ENCODE measurements around the gene FRMD3. TPM values are rescaled to one million over a fixed set of nuclear protein-coding genes. Genes with fewer than 3 reads are reported as not detected.

The FRMD3 gene
- total RNA-seq, 1 donor from 2014 or later, result 0.34 TPM

DNA sequence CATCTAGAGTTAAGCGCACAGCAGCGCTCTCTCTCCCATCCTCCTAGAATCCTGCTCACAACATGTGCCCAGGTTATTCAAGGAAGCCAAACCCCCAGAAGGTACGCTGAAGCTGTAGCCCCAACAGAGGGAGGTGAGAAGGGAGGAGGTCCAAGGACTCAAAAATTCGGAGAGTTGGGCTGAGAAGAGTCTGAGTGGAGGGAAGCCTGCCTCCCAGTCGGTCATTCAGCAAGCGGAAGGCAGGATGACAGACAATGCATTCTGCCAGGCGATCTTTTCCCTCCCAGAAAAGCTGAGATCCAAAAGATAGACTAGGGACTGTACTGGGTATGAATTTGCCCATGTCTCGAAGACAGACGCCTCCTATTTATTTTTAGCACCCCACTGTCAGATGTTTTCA lies 189.2 kb downstream of the FRMD3 start:
- Mint-ChIP-seq H3K27me3 (ENCODE audit: insufficient read depth) (no peaks in the 10 kb centered on the region), H3K4me3 (no peak overlapping the region), H3K4me1 (ENCODE audit: low read depth) (no peaks in the 10 kb centered on the region), H3K27ac (no peak overlapping the region), H3K36me3 (ENCODE audit: low read depth) (no peaks in the 10 kb centered on the region), H3K9me3 (no peaks in the 10 kb centered on the region)
- no peak for DNase-seq (ENCODE audit: low spot score)
- intact Hi-C loops (cut with micrococcal nuclease), result no loop called here

DNA sequence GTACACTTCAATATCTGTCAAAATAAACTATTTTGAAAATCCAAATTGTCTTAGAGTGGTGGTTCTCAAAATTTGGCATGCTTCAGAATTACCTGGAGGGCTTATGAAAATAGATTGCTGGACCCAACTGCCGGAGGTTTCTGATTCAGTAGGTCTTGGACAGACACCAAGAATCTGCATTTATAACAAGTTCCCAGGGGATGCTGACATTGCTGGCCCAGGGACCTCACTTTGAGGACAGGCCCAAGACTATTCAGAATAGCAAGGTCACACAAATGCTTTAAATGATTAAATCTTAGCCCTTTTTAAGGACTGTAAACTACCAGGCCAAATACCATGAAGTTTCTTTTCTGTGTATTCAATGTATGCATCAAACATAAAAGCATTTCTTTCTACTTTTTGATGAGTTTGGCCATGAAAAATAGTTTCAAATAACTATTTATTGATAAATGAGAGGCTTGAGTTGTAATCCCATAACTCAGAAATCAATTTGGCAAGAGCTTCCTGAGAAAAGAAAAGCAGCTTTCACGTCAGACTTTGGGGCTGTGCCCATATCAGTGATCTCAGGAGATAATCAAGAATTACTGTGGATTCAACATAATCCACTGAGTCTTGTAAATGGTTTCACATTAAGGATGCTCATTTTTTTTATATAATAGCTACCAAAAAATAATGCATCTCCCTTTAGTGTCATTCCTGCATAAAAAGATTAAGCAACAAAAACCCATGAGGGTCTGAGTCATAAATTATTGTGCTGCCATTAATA lies 191.4 kb downstream of the FRMD3 start:
- Mint-ChIP-seq H3K27ac (no peak overlapping the region), H3K9me3 (no peaks in the 10 kb centered on the region), H3K4me1 (ENCODE audit: low read depth) (no peaks in the 10 kb centered on the region), H3K36me3 (ENCODE audit: low read depth) (no peaks in the 10 kb centered on the region), H3K4me3 (no peak overlapping the region), H3K27me3 (ENCODE audit: insufficient read depth) (no peaks in the 10 kb centered on the region)
- intact Hi-C loops (cut with micrococcal nuclease), result no loop called here
- DNase-seq (ENCODE audit: low spot score), result no peak

DNA sequence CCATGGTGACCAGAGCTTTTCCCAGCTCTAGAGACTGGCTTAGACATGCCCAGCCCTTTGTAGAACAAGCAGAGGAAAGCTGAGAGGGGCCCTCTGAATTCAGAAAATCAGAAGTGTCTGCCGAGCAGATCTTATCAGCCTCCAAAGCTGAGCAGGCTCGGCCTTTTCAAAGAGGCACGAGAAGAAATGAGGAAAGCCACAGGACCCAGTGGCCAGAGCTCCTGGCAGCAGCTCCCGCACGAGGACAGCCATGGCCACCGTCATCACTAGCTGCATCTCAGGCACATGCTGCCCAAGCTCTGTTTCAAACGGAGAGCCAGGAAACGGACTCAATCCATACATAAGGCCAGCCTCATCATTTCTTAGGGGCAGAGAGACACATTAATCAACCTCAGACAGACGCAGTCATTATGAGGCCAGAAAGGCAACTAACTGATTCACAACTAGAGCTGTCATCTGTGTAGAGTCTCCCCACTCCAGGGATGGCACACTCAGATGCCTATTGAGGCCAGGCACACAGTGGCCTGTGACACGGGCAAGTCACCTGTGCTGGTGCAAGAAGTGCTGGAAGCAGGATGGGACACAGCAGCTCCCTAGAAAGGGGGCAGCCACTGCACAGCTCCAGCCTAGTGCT lies 194.7 kb downstream of the FRMD3 start:
- Mint-ChIP-seq H3K27ac (no peak overlapping the region), H3K4me1 (ENCODE audit: low read depth) (no peaks in the 10 kb centered on the region), H3K36me3 (ENCODE audit: low read depth) (no peaks in the 10 kb centered on the region), H3K9me3 (no peaks in the 10 kb centered on the region), H3K27me3 (ENCODE audit: insufficient read depth) (no peaks in the 10 kb centered on the region), H3K4me3 (no peak overlapping the region)
- no peak for DNase-seq (ENCODE audit: low spot score)
- intact Hi-C loops (cut with micrococcal nuclease), result no loop called here

DNA sequence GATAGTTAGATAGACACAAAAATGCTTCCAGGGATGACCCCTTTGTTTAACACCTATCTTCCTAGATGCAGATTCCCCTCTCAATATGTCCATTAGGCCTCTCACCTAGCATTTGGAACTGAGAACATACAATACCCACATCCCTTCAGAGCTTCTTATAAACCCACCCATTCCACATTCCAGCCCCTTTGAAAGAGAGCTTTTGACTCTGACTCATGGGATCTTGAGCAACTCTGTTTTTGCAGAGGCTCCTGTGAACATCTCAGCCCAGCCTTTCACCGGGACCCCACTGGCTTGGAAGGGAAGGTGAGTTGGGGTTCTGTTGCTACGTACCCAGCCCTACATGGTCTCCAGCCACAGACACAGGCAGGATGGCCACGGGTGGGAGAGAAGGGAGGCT lies 195.5 kb downstream of the FRMD3 start:
- no peak for DNase-seq (ENCODE audit: low spot score)
- H3K4me3 Mint-ChIP-seq, result no peak overlapping the region
- no peaks in the 10 kb centered on the region for H3K4me1 Mint-ChIP-seq (ENCODE audit: low read depth)
- no peaks in the 10 kb centered on the region for H3K9me3 Mint-ChIP-seq
- no peak overlapping the region for H3K27ac Mint-ChIP-seq
- no peaks in the 10 kb centered on the region for H3K36me3 Mint-ChIP-seq (ENCODE audit: low read depth)
- intact Hi-C loops (cut with micrococcal nuclease), result no loop called here
- no peaks in the 10 kb centered on the region for H3K27me3 Mint-ChIP-seq (ENCODE audit: insufficient read depth)

DNA sequence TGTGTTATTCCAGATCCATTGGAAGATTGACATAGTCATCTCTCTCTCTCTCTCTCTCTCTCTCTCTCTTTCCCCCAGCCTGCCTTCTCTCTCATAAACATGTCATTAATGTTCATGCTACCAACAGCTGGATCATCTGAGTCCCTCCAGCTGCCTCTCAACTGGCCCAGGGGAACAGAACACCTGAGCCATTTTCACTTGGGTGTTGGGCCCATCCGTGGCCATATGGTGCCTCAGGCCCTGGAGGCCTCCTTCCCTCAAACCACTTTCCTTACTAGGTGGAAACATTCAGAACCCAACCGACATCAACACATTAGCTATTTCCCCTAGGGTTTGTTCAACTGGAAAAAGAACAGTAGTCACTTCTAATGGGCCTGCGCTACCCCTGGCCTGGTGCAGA lies 196.2 kb downstream of the FRMD3 start:
- H3K9me3 Mint-ChIP-seq, result no peaks in the 10 kb centered on the region
- no peaks in the 10 kb centered on the region for H3K36me3 Mint-ChIP-seq (ENCODE audit: low read depth)
- no peaks in the 10 kb centered on the region for H3K4me1 Mint-ChIP-seq (ENCODE audit: low read depth)
- no peak for DNase-seq (ENCODE audit: low spot score)
- no peak overlapping the region for H3K4me3 Mint-ChIP-seq
- H3K27ac Mint-ChIP-seq, result no peak overlapping the region
- no peaks in the 10 kb centered on the region for H3K27me3 Mint-ChIP-seq (ENCODE audit: insufficient read depth)
- intact Hi-C loops (cut with micrococcal nuclease), result no loop called here

DNA sequence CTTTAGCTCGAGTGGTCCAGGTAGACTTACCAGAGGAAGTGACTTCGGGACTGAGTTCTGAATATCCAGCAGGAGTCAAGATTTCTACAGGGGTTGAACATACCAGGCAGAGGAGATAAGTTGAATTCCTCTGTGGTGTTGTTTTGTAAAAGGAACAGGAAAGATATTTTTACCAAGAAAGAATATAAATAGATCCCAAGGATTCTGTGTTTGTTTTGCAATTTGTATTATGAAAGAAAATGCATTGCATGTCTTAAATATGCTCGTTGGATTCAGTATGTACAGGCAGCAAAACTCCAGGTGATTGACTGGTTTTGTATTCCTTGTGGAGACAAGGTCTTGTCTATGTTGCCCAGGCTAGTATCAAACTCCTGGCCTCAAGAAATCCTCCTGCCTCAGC lies 197.8 kb downstream of the FRMD3 start:
- Mint-ChIP-seq H3K27ac (no peak overlapping the region), H3K27me3 (ENCODE audit: insufficient read depth) (no peaks in the 10 kb centered on the region), H3K9me3 (no peaks in the 10 kb centered on the region), H3K4me1 (ENCODE audit: low read depth) (no peaks in the 10 kb centered on the region), H3K36me3 (ENCODE audit: low read depth) (no peaks in the 10 kb centered on the region), H3K4me3 (no peak overlapping the region)
- intact Hi-C loops (cut with micrococcal nuclease), result no loop called here
- no peak for DNase-seq (ENCODE audit: low spot score)

DNA sequence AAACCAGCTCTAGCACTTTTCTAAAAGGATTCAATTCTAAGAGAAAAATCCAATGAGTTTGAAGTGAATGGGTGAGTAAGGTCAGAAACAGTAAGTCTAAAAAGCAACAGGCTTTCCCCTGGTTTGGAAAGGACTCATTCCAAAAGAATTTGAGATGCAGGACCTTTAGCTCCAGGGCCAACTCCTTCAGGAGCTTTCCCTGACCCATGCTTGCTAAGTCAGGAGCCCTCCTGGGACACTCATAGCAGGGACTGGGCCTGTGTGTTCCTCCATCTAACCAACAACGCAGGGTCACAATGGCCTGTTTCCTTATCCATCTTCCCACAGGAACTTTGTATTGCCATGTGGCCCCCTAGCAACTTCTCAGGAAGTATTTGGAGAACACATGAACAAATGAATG lies 198.8 kb downstream of the FRMD3 start:
- Mint-ChIP-seq H3K36me3 (ENCODE audit: low read depth) (no peaks in the 10 kb centered on the region), H3K27ac (no peak overlapping the region), H3K4me1 (ENCODE audit: low read depth) (no peaks in the 10 kb centered on the region), H3K4me3 (no peak overlapping the region), H3K27me3 (ENCODE audit: insufficient read depth) (no peaks in the 10 kb centered on the region), H3K9me3 (no peaks in the 10 kb centered on the region)
- no peak for DNase-seq (ENCODE audit: low spot score)
- intact Hi-C loops (cut with micrococcal nuclease), result no loop called here

DNA sequence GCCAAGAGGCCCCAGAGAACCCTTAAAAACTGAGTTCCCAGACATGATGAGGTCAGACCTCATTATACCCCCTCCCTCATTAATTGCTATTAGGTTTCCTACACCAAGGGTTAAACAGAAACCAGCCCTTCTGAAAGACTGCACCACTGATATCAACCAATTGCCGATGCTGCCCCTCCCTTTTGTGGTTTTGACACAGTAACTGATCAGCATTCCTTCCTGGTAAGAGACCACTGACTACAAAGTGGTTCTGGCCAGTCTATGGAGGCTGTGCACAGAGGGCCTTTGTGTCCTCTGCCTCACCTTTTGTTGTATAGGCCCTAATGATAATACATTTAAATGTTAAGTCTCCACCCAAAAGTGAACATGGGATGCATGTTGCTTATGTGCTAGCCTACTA lies 201.5 kb downstream of the FRMD3 start:
- no peaks in the 10 kb centered on the region for H3K9me3 Mint-ChIP-seq
- H3K27ac Mint-ChIP-seq, result no peak overlapping the region
- H3K36me3 Mint-ChIP-seq (ENCODE audit: low read depth), result no peaks in the 10 kb centered on the region
- H3K4me1 Mint-ChIP-seq (ENCODE audit: low read depth), result no peaks in the 10 kb centered on the region
- no peak overlapping the region for H3K4me3 Mint-ChIP-seq
- intact Hi-C loops (cut with micrococcal nuclease), result no loop called here
- H3K27me3 Mint-ChIP-seq (ENCODE audit: insufficient read depth), result no peaks in the 10 kb centered on the region
- no peak for DNase-seq (ENCODE audit: low spot score)

DNA sequence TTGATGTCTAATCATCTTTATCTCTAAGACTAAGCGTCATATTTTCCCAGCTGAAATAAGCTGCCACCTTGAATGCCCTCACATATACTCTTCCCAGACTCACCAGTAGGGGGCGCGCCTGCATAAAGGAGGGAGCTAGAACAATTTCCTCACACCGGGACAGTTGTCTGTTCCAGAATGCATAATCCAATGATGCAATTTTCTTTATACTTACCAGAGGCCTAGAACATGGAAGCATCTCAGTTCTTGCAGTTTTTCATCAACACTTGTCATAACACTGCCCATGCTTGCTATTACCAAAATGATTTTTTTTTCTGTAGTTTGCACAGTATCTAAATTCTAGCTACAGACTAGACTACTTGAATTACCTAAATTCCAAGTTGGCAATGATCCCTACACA lies 203.9 kb downstream of the FRMD3 start:
- no peak overlapping the region for H3K4me3 Mint-ChIP-seq
- no peaks in the 10 kb centered on the region for H3K9me3 Mint-ChIP-seq
- no peaks in the 10 kb centered on the region for H3K36me3 Mint-ChIP-seq (ENCODE audit: low read depth)
- no peaks in the 10 kb centered on the region for H3K27me3 Mint-ChIP-seq (ENCODE audit: insufficient read depth)
- no peaks in the 10 kb centered on the region for H3K4me1 Mint-ChIP-seq (ENCODE audit: low read depth)
- no peak overlapping the region for H3K27ac Mint-ChIP-seq
- intact Hi-C loops (cut with micrococcal nuclease), result loop anchor here (1.0 to 2.0 kb wide), 3 partner anchors 210 to 578 kb away; no protein-coding TSS in a partner anchor
- DNase-seq (ENCODE audit: low spot score), result peak; percentile 49

DNA sequence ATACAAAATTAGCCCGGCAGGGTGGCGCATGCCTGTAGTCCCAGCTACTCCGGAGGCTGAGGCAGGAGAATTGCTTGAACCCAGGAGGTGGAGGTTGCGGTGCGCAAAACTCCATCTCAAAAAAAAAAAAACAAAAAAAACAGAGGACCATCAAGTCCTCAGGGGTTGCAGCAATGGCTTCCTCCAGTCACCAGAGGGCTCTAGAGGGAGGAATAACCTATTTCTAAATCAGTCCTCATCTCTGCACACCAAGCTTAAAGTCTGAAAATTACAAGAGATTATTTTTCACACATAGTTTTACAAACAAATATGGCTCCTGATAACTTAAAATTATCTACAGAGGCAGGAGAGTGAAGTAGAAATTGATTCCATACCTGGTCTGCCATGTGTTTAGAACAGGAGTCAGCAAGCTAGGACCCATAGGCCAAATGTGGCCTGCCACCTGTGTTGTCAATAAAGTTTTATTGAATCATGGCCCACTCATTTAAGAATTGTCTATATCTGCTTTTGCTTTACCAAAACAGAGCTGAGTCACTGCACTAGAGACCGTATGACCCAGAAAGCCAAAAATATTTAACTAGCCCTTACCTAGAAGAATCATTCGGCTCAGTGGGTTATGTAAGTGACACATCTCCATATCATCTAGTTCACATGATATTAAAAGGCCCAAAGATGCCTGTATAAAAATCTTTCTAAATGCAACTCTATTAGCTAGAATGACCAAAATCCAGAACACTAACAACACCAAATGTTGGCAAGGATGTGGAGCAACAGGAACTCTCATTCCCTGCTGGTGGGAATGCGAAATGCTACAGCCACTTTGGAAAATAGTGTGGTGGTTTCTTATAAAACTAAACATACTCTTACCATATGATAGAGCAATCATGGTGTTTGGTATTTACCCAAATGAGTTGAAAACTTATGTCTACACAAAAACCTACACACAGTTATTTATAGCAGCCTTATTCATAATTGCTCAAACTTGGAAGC lies 207.7 kb downstream of the FRMD3 start:
- Mint-ChIP-seq H3K9me3 (no peaks in the 10 kb centered on the region), H3K4me1 (ENCODE audit: low read depth) (no peaks in the 10 kb centered on the region), H3K27me3 (ENCODE audit: insufficient read depth) (no peaks in the 10 kb centered on the region), H3K27ac (no peak overlapping the region), H3K36me3 (ENCODE audit: low read depth) (no peaks in the 10 kb centered on the region), H3K4me3 (no peak overlapping the region)
- no peak for DNase-seq (ENCODE audit: low spot score)
- intact Hi-C loops (cut with micrococcal nuclease), result no loop called here

DNA sequence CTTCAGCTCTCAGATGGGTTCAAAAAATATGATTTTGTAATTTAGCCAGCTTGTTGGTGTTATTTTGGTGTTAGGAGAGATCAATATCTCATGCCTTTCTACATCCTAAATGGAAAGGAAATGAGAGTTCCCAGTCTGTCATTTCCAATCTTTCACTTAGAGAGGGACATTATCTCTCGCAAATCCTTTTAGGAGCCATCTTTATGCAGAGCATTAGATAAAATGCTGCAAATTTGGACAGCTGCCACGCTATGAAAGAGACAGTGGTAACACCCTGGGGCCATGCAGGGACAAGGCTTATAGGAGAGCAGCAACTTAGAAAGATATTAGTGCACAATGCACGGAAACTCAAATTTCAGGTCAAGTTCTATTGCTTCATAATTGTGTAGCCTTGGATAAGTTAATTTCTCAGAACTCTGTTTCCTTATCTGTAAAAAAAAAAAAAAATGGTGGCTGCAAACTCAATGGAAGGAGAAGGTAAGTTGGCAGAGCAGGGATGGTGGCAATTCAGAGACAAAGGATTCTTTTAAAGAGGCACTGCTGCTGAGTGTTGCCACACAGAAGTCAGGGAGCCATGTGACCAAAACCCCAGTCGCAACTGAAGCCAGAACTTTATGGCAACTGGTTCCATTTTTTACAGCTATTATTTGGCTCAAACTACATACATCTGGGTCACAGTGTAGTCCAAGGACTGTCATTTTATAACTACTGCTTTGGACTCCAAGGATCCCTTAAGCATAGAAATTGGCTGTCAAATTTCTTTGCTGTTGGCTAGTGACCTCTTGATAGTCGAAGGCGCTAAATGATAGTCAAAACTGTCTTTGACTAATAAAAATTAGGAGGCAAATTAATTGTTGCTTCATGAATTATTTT lies 210.2 kb downstream of the FRMD3 start:
- H3K4me3 Mint-ChIP-seq, result no peak overlapping the region
- no peak for DNase-seq (ENCODE audit: low spot score)
- H3K36me3 Mint-ChIP-seq (ENCODE audit: low read depth), result no peaks in the 10 kb centered on the region
- H3K27ac Mint-ChIP-seq, result no peak overlapping the region
- H3K4me1 Mint-ChIP-seq (ENCODE audit: low read depth), result no peaks in the 10 kb centered on the region
- no peaks in the 10 kb centered on the region for H3K27me3 Mint-ChIP-seq (ENCODE audit: insufficient read depth)
- no peaks in the 10 kb centered on the region for H3K9me3 Mint-ChIP-seq
- intact Hi-C loops (cut with micrococcal nuclease), result no loop called here

DNA sequence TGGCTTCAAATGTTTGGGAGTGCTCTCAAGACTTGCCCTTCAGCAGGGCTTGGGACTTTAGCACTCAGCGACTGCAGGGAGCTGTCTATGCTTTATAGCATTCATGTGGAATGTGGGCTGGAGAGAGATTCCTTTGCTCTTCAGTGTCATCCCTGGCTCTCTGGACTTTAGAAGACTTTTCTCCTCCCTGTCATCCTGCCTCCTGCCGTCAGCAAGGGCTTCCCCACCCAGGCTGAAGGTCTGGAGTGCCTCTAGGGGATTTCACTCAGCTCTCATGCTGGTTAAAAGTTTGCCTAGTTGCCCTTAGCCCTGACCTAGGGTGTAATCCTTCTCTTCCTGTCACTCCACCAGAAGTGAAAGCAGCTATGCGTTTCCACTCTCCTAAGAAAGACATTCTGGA lies 210.9 kb downstream of the FRMD3 start:
- Mint-ChIP-seq H3K27me3 (ENCODE audit: insufficient read depth) (no peaks in the 10 kb centered on the region), H3K4me1 (ENCODE audit: low read depth) (no peaks in the 10 kb centered on the region), H3K27ac (no peak overlapping the region), H3K4me3 (no peak overlapping the region), H3K9me3 (peaks cover 3% of the 10 kb centered on the region), H3K36me3 (ENCODE audit: low read depth) (no peaks in the 10 kb centered on the region)
- intact Hi-C loops (cut with micrococcal nuclease), result no loop called here
- DNase-seq (ENCODE audit: low spot score), result no peak
